Activated naive CD8-positive, alpha-beta T cell treated with anti-CD3 and anti-CD28 coated beads for 36 hours (primary cell): ENCODE results near the gene NBL1. TPM values are rescaled to one million over a fixed set of nuclear protein-coding genes. Genes with fewer than 3 reads are reported as not detected.

ENCODE experiments used
- DNase-seq: peaks from one replicate; pipeline ENCODE4 v3.0.0; 2021
- H3K27ac Mint-ChIP-seq: one replicate; pipeline ENCODE4 v1.8.0; 2022; ENCODE audit warnings: mild to moderate bottlenecking, moderate library complexity, mixed read lengths
- H3K27me3 Mint-ChIP-seq: one replicate; pipeline ENCODE4 v1.8.0; 2022; ENCODE audit warnings: mild to moderate bottlenecking, mixed read lengths
- H3K36me3 Mint-ChIP-seq: one replicate; pipeline ENCODE4 v1.8.0; 2021; ENCODE audit warnings: mild to moderate bottlenecking, mixed read lengths
- H3K4me1 Mint-ChIP-seq: one replicate; pipeline ENCODE4 v1.8.0; 2021; ENCODE audit warnings: mixed read lengths
- H3K4me3 Mint-ChIP-seq: one replicate; pipeline ENCODE4 v1.8.0; 2022; ENCODE audit warnings: mild to moderate bottlenecking, moderate library complexity, mixed read lengths
- H3K9me3 Mint-ChIP-seq: one replicate; pipeline ENCODE4 v1.8.0; 2022; ENCODE audit warnings: mixed read lengths
- total RNA-seq, 2 experiments: library from RNA; stranded (reverse); gene quantifications; one replicate each; pipeline ENCODE4 v1.2.3, GENCODE V29; 2021

NBL1 gene
- total RNA-seq, 2 experiments from 2014 or later = 20.0 to 22.0 TPM

DNA sequence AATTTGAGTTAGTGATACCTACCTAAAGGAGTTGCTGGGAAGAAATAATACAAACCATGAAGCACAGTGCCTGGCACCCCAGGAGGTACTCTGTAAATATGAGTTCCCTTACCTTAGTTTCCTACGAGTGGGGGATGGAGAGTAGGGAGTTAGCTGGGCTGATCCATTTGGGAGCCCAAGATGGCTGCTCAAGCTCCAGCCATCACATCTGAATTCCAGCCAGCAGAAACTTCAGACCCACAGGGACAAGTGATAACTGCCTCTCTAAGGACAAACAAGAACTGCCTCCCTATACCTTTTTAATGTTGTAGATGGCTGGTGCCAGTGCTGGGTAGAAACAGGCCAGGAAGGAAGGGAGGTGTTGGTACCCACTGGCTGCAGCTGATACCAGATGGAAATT lies 43.3 kb downstream of the NBL1 start:
- Mint-ChIP-seq H3K4me1 (peaks cover 19% of the 10 kb centered on the region), H3K27ac (no peak overlapping the region), H3K27me3 (no peaks in the 10 kb centered on the region), H3K36me3 (peaks cover 45% of the 10 kb centered on the region), H3K9me3 (peaks cover 8% of the 10 kb centered on the region), H3K4me3 (no peak overlapping the region)
- DNase-seq = no peak

DNA sequence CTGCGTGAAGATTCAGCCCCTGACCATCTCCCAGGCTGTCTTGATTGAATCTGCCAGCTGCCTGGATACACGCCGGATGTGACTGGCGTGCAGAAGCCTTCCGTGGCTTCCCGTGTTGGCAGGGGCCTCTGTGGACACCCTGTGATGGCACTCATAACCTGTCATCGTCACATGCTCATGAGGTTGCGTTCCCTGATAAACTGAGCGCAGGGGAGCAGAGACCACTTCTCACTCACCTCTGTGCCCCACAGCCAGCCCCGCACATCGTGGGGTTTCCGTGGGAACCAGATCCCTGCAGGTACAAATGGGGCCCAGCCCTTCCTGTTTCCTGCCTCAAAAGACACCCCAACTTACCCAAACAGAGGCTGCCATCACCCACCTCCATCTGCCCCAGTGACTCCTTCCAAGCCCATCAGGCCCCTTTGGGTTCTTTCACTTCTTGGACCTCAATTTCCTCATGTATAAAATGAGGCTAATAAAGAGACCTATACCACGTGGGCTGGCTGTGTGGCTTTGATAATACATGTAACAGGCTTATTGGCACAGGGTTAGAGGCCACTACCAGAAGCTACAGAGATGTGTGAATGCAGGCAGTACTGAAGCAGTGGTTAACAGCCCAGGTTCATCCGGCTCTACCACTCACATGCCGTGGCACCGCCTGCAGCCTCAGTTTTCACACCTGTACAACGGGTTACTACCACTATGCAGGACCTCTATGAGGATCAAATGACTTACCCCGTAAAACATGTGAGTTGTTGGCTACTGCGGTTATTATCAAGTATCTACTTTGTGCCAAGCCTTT lies 44.1 kb downstream of the NBL1 start:
- no peak overlapping the region for H3K4me3 Mint-ChIP-seq
- no peak for DNase-seq
- peaks cover 8% of the 10 kb centered on the region for H3K9me3 Mint-ChIP-seq
- H3K27ac Mint-ChIP-seq = no peak overlapping the region
- peaks cover 19% of the 10 kb centered on the region for H3K4me1 Mint-ChIP-seq
- no peaks in the 10 kb centered on the region for H3K27me3 Mint-ChIP-seq
- peaks cover 45% of the 10 kb centered on the region for H3K36me3 Mint-ChIP-seq

GRCh38 chr1:19689085-19689757 lies 45.1 kb downstream of the NBL1 start:
- Mint-ChIP-seq H3K9me3 (peaks cover 8% of the 10 kb centered on the region), H3K36me3 (peaks cover 45% of the 10 kb centered on the region), H3K4me3 (no peak overlapping the region)

DNA sequence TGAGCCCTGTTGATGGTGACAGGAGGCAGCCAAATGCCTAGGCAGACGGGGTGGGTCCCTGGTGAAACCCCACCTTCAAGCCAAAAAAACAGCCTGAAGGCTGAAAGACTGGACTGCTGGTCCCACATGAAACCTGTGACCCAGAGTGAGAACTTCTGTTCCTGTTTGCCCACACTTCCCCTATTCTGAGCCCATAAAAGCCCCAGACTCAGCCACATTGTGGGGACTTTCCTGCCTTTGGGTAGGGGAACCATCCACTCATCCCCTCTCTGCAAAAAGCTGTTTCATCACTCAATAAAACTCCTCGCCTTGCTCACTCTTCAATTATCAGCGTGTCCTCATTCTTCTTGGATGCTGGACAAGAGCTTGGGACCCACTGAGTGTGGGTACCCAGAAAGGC lies 45.7 kb downstream of the NBL1 start:
- H3K4me1 Mint-ChIP-seq = peaks cover 19% of the 10 kb centered on the region
- DNase-seq = no peak
- peaks cover 8% of the 10 kb centered on the region for H3K9me3 Mint-ChIP-seq
- H3K27ac Mint-ChIP-seq = no peak overlapping the region
- H3K36me3 Mint-ChIP-seq = peaks cover 45% of the 10 kb centered on the region
- H3K27me3 Mint-ChIP-seq = no peaks in the 10 kb centered on the region
- H3K4me3 Mint-ChIP-seq = no peak overlapping the region

More at GRCh38 chr1:19689085-19689757, 45.1 kb downstream of the NBL1 start:
- H3K4me1 Mint-ChIP-seq = peaks cover 19% of the 10 kb centered on the region
- H3K27ac Mint-ChIP-seq = no peak overlapping the region
- DNase-seq = no peak
- H3K27me3 Mint-ChIP-seq = no peaks in the 10 kb centered on the region

GRCh38 chr1:19690342-19690741 lies 46.2 kb downstream of the NBL1 start:
- Mint-ChIP-seq H3K36me3 (peaks cover 45% of the 10 kb centered on the region), H3K27me3 (no peaks in the 10 kb centered on the region), H3K27ac (no peak overlapping the region), H3K4me3 (no peak overlapping the region), H3K9me3 (peaks cover 8% of the 10 kb centered on the region), H3K4me1 (peaks cover 19% of the 10 kb centered on the region)
- DNase-seq = no peak

DNA sequence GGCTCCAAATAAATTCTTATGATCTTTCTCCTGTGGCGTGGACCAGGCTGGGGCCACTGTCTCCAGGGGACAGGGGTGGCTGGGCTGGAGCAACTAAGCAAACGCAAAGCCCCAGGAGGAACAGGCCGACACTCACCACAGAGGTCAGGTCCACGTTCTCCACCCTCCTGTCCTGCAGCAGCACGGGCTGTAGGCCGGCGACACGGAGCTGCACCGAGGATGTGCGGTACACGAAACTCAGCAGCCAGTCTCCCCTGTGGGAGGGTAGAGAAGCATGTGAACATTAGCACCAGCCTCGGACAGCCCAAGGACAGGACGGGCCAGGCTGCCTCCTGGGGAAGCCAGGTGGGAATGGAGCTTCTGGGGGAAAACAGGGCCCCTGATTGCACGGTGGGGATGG lies 50.2 kb downstream of the NBL1 start:
- peaks cover 30% of the 10 kb centered on the region for H3K36me3 Mint-ChIP-seq
- no peak overlapping the region for H3K27ac Mint-ChIP-seq
- no peaks in the 10 kb centered on the region for H3K4me1 Mint-ChIP-seq
- no peak for DNase-seq
- H3K9me3 Mint-ChIP-seq = peaks cover 6% of the 10 kb centered on the region
- H3K27me3 Mint-ChIP-seq = no peaks in the 10 kb centered on the region
- H3K4me3 Mint-ChIP-seq = no peak overlapping the region

- Mint-ChIP-seq H3K27ac (no peak overlapping the region), H3K4me1 (no peaks in the 10 kb centered on the region), H3K27me3 (no peaks in the 10 kb centered on the region), H3K4me3 (no peak overlapping the region), H3K9me3 (peaks cover 1% of the 10 kb centered on the region), H3K36me3 (peaks cover 18% of the 10 kb centered on the region)
- DNase-seq = no peak
These were observed 51.7 kb downstream of the NBL1 start for GRCh38 chr1:19695772-19696171.

DNA sequence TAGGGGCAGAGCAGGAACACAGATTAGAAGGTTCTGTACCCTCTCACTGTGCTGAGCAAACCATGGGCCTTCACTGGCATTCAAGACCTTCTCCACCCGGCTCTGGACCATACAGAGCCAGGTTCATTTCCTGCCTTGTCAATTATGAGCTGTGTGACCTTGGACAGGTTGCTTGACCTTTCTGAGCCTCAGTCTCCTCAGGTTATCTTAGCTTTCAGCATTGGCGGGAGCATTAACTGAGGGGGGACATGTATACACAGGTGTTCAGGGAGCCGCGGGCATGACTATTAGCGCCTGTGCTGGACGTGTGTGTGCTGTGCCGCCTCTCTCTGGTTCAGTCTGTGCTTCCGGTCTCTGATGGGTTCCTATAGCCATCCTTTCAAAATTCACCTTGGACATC lies 52.7 kb downstream of the NBL1 start:
- DNase-seq = no peak
- no peaks in the 10 kb centered on the region for H3K27me3 Mint-ChIP-seq
- H3K4me3 Mint-ChIP-seq = no peak overlapping the region
- H3K9me3 Mint-ChIP-seq = no peaks in the 10 kb centered on the region
- H3K27ac Mint-ChIP-seq = no peak overlapping the region
- H3K4me1 Mint-ChIP-seq = no peaks in the 10 kb centered on the region
- peaks cover 8% of the 10 kb centered on the region for H3K36me3 Mint-ChIP-seq

- DNase-seq = no peak
These were observed 54.1 kb downstream of the NBL1 start for GRCh38 chr1:19698181-19698580.

DNA sequence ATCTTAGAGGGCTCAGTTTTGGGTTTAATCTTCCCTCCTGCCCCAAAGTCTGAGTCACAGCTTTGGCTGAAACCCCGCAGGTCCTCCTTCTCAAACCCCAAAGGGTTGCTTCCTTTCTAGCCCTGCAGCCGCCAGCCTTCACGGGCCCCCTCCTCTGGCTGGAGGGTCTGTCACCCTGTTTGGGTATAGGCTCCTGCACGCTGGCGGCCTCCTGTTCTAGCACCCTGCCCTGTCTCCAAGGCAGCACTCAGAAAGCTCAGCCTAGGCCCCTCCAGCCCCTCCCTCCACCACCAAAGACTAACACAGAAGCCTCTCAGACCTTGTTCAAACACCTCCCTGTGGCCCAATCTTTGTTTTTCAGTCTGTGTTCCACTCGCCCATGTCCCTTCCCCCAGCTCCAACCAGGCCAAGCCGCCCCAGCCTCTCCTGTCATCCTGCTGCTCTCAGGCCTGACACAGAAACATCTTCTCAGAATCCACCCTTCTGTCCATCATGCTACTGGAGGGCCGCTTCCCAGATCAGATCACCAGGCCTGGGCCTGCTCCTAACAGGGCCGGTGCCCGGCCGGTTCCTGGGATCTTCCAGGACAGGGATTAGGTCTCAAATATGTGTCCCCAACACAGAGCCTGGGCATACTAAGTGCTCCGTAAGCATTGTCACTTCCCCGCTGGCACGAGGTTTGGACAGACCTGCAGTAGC lies 56.1 kb downstream of the NBL1 start:
- DNase-seq = no peak
- H3K27ac Mint-ChIP-seq = no peak overlapping the region
- H3K36me3 Mint-ChIP-seq = peaks cover 4% of the 10 kb centered on the region
- H3K4me3 Mint-ChIP-seq = no peak overlapping the region
- H3K9me3 Mint-ChIP-seq = no peaks in the 10 kb centered on the region
- H3K4me1 Mint-ChIP-seq = peaks cover 6% of the 10 kb centered on the region
- H3K27me3 Mint-ChIP-seq = no peaks in the 10 kb centered on the region

More at GRCh38 chr1:19698181-19698580, 54.1 kb downstream of the NBL1 start:
- peaks cover 4% of the 10 kb centered on the region for H3K36me3 Mint-ChIP-seq
- no peaks in the 10 kb centered on the region for H3K9me3 Mint-ChIP-seq
- H3K27ac Mint-ChIP-seq = no peak overlapping the region
- H3K4me1 Mint-ChIP-seq = no peaks in the 10 kb centered on the region
- no peak overlapping the region for H3K4me3 Mint-ChIP-seq
- H3K27me3 Mint-ChIP-seq = no peaks in the 10 kb centered on the region

GRCh38 chr1:19703280-19703679 lies 59.2 kb downstream of the NBL1 start:
- H3K36me3 Mint-ChIP-seq = peaks cover 3% of the 10 kb centered on the region
- DNase-seq = no peak
- H3K27me3 Mint-ChIP-seq = no peaks in the 10 kb centered on the region
- H3K4me3 Mint-ChIP-seq = no peak overlapping the region
- H3K4me1 Mint-ChIP-seq = peaks cover 6% of the 10 kb centered on the region
- H3K27ac Mint-ChIP-seq = no peak overlapping the region
- H3K9me3 Mint-ChIP-seq = no peaks in the 10 kb centered on the region

GRCh38 chr1:19704247-19705113 lies 60.4 kb downstream of the NBL1 start:
- Mint-ChIP-seq H3K9me3 (no peaks in the 10 kb centered on the region), H3K4me3 (no peak overlapping the region), H3K36me3 (peaks cover 6% of the 10 kb centered on the region), H3K27me3 (no peaks in the 10 kb centered on the region), H3K27ac (no peak overlapping the region), H3K4me1 (peaks cover 7% of the 10 kb centered on the region)
- peak; percentile 43 for DNase-seq

DNA sequence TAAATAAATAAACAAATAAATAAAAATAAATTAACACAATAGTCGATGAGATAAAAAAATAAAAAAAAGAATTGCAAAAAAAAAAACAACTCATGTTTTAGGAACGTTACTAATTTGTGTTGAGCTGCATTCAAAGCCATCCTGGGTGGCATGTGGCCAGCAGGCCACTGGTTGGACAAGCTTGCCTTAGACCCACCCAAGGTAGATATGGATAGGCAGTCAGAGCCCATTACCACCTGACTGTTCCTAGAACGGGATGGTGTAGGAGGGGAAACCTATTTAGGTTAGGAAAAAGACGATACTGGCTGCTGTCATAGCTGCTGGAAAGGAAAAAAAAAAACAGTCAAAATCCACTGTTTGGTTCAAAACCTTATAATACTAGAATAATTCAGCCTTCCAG lies 61.4 kb downstream of the NBL1 start:
- no peak for DNase-seq
- Mint-ChIP-seq H3K27me3 (no peaks in the 10 kb centered on the region), H3K36me3 (peaks cover 6% of the 10 kb centered on the region), H3K9me3 (no peaks in the 10 kb centered on the region), H3K4me3 (no peak overlapping the region), H3K27ac (no peak overlapping the region), H3K4me1 (peaks cover 10% of the 10 kb centered on the region)

GRCh38 chr1:19706136-19706535 lies 62.0 kb downstream of the NBL1 start:
- no peaks in the 10 kb centered on the region for H3K9me3 Mint-ChIP-seq
- H3K27me3 Mint-ChIP-seq = no peaks in the 10 kb centered on the region
- H3K4me3 Mint-ChIP-seq = no peak overlapping the region
- H3K36me3 Mint-ChIP-seq = peaks cover 7% of the 10 kb centered on the region
- H3K27ac Mint-ChIP-seq = no peak overlapping the region
- H3K4me1 Mint-ChIP-seq = peaks cover 17% of the 10 kb centered on the region
- DNase-seq = no peak
